GM18520 (cell line): ENCODE data around the gene GRK6.

Experiments used
- ATAC-seq: cut with Tn5 transposase; IDR thresholded peaks from one replicate; pipeline ENCODE4 v1.9.1; 2021; ENCODE audit not compliant: unreplicated experiment

The GRK6 gene

GRCh38 chr5:177450667-177451424, 24.4 kb downstream of the GRK6 start:
- ATAC-seq = no peak

- no peak for ATAC-seq
Measured at GRCh38 chr5:177452688-177453638, 26.5 kb downstream of the GRK6 start.

- ATAC-seq = peak; percentile 2
Measured at GRCh38 chr5:177453852-177454396, 27.4 kb downstream of the GRK6 start.

GRCh38 chr5:177454397-177455035, 28.0 kb downstream of the GRK6 start:
- ATAC-seq = peak; percentile 50

- ATAC-seq = peak; percentile 30
Measured at GRCh38 chr5:177455036-177455660, 28.7 kb downstream of the GRK6 start.

GRCh38 chr5:177455661-177456590, 29.4 kb downstream of the GRK6 start:
- peak; percentile 5 for ATAC-seq

GRCh38 chr5:177456591-177456964, 30.1 kb downstream of the GRK6 start:
- ATAC-seq = no peak

GRCh38 chr5:177456976-177457851, 30.7 kb downstream of the GRK6 start:
- ATAC-seq = no peak

- no peak for ATAC-seq
Measured at GRCh38 chr5:177457852-177458681, 31.6 kb downstream of the GRK6 start.

GRCh38 chr5:177458912-177459350, 32.5 kb downstream of the GRK6 start:
- ATAC-seq = no peak

- ATAC-seq = no peak
Measured at GRCh38 chr5:177459357-177459756, 32.9 kb downstream of the GRK6 start.

GRCh38 chr5:177459819-177460628, 33.5 kb downstream of the GRK6 start:
- ATAC-seq = no peak

- ATAC-seq = no peak
Measured at GRCh38 chr5:177462021-177462670, 35.7 kb downstream of the GRK6 start.

- no peak for ATAC-seq
Measured at GRCh38 chr5:177465044-177465443, 38.6 kb downstream of the GRK6 start.

GRCh38 chr5:177466861-177467260, 40.4 kb downstream of the GRK6 start:
- ATAC-seq = no peak

- ATAC-seq = no peak
Measured at GRCh38 chr5:177467436-177467835, 41.0 kb downstream of the GRK6 start.

- ATAC-seq = no peak
Measured at GRCh38 chr5:177468329-177468684, 41.8 kb downstream of the GRK6 start.
